ENCODE data around the gene ATOH1.

Gene ATOH1

DNA sequence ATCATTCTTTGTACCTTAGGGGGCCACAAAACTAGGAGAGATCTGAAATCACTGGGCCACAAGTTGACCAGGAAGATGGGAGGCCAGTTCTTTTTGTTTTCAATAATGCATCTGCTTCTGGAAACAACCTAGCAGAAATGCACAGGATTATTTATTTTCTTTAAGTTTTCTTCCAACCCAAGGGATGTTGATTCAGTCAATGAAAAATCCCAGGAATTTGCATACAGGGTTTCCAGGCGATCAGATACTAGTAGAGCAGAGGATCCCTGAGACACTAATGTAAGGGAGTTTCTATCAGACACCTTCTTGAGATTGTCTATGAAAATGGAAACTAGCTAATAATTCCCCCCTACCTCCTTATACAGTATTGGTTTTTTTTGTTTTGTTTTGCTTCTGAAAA lies 7.4 kb downstream of the ATOH1 start:
- DNase-seq, result no peak

DNA sequence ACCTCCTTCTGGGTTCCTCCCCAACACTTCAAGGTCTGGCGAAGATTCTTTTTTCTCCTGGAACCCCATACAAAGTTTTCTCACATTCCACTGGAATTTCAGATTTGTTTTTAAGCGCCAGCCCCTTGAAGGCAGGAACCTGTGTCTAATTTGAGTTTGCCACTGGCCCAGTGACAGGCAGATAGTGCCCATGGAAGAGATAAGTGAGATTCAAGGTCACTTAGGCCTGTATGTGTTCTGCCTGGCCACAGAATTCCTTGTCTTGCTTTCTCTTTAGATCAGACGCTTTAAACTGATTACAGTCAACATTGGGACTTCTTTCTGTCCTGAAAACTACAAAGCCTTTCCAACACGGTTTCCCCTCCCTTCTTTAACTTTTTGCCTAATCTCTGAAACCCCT lies 11.2 kb downstream of the ATOH1 start:
- no peak for DNase-seq

DNA sequence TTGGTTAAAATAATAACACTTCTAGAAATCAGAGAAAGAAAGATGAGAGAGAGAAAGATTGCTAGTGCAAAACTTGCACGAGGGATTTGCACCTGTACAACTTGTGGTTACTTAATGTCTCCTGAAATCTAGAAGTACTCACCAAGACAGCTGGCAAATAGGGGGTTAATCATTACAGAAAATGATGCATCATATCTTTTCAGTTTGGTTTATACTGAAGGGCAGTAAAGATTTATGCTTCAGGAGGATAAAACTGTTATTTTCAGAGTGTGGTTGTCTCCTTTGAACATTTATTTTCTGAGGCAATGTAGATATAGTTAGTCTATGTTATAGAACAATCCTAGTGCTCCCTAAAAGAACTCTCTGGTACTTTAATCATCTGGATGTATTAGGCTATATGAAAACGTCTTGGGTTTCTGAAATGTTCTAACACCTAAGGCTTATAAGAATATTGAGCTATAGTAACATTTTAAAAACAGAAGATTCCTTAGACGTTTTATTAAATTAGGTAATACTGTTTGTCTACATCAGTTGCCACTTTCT lies 13.3 kb downstream of the ATOH1 start:
- no peak for DNase-seq

DNA sequence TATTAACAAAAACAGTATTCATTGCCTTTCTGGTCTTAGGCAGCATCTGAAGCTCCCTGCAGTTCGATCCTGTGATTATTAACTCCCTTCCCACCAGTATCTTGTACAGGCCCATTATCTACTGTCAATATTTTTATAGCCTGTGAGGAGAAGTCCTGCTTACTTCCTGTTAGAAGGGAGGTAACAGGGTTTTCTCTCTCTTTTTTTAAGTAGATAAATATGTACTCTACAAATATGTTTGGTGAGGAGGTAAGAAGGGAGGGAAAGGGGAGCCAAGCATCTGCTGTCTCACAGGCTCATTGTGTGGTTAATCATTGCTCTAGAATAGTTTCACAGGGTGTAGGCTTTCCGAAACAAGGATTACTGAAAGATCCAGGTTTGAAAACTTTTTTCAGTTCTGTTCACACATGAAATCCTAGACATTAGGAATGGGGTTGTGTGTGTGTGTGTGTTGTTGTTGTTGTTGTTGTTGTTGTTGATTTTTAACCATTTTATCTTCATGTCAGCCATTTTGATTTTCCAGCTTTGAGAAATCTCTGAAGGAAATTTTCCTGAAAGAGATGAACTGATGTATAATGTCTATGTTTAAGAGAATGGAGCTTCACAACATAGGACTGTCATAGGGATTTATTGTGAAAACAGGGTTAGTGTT lies 14.2 kb downstream of the ATOH1 start:
- DNase-seq, result no peak

GRCh38 chr4:93843772-93844171 lies 15.2 kb downstream of the ATOH1 start:
- DNase-seq, result no peak

- DNase-seq, result no peak
Observed at GRCh38 chr4:93852680-93853079, 24.1 kb downstream of the ATOH1 start.

DNA sequence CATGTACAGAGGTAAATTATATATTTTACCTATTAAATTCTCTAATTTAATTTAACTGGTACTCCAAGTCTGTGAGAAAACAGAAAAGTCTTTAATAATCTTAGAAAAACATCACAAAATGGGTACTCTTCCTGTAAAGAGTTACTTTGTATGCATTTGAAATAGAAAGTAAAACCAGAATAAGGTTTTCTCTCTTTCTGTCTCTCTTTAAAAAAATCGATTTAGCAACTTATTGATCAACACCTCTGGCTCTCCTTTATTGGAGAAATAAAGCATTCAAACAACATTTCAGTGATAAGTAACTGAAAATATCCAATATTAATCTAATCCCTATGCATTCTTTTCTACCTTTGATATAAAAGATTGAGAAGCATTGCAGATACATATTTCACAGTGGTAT lies 27.4 kb downstream of the ATOH1 start:
- no peak for DNase-seq

GRCh38 chr4:93865650-93866049 lies 37.1 kb downstream of the ATOH1 start:
- no peak for DNase-seq

DNA sequence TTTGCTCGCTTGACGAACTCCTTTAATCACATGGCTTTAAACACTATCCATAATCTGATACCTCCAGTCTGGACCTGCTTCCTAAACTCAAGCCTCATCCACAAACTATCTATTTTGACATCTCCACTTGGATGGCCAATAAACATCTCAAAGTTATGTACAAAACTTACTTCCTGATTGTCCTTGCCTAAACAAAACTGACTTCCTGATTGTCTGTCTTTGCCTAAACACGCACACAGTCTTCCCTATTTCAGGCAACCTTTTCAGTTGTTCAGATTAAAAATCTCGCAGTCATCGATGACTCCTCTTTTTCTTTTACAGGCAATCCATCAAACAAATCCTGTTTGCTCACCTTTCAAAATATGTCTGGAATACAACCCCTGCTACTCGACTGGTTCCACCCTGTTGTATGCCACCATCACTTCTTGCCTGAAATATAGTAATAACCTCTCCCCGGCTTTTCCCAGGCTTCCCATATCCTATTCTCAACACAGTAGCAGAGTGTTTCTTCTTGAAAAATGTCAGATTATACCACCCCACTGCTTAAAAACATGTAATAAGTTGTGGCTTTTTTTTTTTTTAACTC lies 39.0 kb downstream of the ATOH1 start:
- DNase-seq, result no peak

- DNase-seq, result no peak
Observed at GRCh38 chr4:93870876-93871458, 42.4 kb downstream of the ATOH1 start.

GRCh38 chr4:93876754-93877153 lies 48.2 kb downstream of the ATOH1 start:
- DNase-seq, result no peak

- DNase-seq, result no peak
Observed at GRCh38 chr4:93878566-93878965, 50.0 kb downstream of the ATOH1 start.

GRCh38 chr4:93879919-93880318 lies 51.4 kb downstream of the ATOH1 start:
- DNase-seq, result no peak

Measured in Kasumi-1 (cell line).